Activated CD8-positive, alpha-beta memory T cell treated with anti-CD3 and anti-CD28 coated beads, Interleukin-2, amount 50 U/mL, for 24 hours (primary cell): Measurements from ENCODE around the gene SCN8A.
"Not testable (repeated sequence)": the region's sequence is repeated elsewhere in the genome, so short reads cannot be mapped to it uniquely, and the experiment has no call there.

Experiments
- DNase-seq: peaks from one replicate; pipeline ENCODE4 v3.0.0-alpha.2; 2020; ENCODE audit errors: extremely low read depth

Gene SCN8A

DNA sequence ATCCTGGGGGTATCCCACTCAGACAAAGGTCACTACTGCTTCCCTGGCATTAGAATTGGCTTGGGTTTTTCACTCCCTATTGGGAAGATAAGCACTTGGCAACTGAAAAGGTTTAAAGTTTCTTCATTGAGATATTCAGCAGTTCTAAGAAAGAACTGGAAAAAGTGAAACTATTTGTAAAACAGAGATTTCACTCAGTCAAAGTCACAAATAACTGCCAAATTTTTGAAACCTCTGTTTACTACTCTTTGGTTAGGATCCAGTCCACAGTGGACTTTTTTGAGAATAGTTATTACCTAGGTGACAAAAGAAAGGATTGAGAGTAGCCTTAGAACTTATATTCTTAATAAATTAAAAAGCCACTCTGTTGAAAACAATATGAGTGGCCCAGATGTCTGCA, 172.7 kb downstream of the SCN8A start:
- no peak for DNase-seq

DNA sequence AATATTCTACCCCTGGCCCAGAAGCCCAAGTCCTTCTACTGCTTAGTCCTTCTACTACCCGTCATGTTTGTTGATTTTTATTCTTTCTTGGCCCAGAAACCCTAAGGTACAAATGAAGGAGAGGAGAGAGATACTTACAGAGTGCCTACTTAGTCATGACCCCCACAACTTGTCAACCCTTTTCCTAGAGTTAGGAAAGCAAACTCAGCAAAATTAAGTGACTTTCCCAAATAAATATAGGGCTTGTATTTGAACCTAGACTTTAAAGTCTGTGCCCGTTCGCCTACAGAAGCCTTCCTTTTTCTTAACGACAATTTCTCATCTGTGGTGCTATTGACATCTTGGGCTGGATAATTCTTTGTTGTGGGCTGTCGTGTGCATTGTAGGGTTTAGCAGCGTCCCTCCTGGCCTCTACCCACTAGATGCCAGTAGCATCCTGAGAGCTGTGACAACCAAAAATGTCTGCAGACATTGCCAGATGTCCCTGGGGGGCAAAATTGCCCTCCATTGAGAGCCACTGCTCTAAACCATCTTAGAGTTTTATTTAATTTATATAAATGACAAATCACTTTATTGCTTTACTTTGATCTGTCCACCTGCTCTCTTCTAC, 175.1 kb downstream of the SCN8A start:
- no peak for DNase-seq

- no peak for DNase-seq
Observed at GRCh38 chr12:51771008-51771407, 180.0 kb downstream of the SCN8A start.

GRCh38 chr12:51773145-51773869, 182.3 kb downstream of the SCN8A start:
- no peak for DNase-seq

GRCh38 chr12:51774933-51775332, 183.9 kb downstream of the SCN8A start:
- no peak for DNase-seq

DNA sequence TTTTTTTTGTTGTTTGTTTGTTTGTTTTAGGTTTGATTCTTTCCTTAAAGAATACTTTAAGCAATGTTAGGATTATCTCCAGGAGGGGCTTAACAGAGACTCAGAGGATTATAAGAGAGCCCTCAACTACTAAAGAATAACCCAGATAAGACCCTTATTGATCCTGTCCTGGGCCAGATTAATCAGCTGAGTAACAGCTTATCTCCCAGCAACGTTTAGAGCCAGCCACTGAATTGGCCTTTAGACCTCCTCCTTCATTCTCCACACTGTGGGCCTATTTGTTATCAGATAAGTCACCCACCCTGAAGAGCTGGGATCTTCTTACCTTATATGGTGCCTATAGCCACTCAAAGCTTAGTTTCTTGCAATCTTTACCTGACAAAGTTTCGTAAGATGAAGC, 186.4 kb downstream of the SCN8A start:
- no peak for DNase-seq

- DNase-seq = no peak
Observed at GRCh38 chr12:51777973-51778372, 186.9 kb downstream of the SCN8A start.

DNA sequence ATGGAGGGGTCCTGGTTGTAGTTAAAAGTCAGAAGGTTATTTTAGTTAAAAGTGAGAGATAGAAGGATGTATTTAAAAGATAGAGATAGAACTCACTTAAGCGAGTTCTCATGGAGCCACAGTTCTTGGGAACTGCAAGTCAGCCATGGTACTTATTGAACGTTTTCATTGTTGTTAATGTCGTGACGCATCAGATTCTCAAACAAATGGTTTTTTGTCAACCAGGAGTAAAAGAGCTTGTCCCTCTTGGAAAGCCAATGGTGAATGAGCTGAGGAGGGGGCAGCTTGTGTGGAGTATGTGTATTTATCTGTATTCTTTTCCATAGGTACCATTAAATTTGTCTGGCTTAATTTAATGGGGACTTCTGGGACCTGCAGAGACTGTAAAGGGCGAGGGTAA, 188.8 kb downstream of the SCN8A start:
- no peak for DNase-seq

GRCh38 chr12:51784688-51785087, 193.7 kb downstream of the SCN8A start:
- no peak for DNase-seq

DNA sequence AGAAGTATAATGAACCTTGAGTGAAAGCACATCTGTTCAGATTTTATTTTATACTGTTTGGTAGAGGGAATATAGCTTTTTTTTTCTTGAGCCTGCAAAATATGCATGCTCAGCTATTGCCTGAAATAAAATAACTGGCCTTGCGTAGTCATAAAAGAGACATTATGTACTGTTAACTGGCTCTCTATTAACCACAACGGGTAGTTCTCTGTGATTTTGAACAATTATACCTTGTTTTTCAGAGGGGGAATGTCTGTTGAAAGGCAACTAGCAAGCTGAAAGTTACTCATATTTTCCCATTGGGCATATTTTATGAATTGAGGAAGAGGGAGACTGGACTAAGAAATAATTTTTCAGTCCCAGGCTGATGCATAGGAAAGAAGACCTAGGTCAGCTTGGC, 194.9 kb downstream of the SCN8A start:
- no peak for DNase-seq

- no peak for DNase-seq
Observed at GRCh38 chr12:51788876-51789275, 197.8 kb downstream of the SCN8A start.

DNA sequence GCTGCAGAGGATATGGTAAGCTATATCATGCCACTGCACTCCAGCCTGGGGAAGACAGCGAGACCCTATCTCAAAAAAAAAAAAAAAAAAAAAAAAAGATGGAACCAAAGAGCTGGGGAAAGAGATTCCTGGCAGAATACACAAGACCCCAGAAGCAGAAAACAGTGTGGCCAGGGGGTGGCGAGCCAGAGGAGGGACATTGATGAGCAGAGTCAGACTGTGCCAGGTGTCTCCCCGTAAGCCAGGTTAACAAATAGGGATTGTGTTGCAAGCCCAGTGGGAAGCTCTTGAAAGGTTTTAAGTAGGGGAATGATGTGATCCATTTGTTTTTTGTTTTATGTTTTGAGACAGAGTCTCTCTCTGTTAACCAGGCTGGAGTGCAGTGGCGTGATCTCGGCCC, 201.4 kb downstream of the SCN8A start:
- DNase-seq = no peak

DNA sequence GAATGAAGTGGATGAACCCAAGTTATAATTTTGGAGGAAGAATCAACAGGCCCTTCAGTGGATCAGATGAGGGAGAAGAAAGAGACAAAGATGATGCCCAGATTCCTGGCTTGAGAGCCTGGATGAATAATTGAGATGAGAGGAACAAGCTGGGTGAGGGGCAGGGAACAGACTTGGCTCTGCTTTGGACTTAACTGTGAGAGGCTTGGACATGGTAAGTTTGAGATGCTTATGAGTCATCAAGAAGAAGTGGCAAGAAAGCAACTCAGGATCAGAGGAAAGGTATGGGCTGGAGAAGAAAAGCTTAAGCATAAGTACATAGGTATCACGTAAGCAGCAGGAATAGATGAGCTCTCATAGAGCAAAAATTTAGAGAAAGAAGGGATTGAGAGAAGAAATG, 202.2 kb downstream of the SCN8A start:
- no peak for DNase-seq

- DNase-seq = no peak
Observed at GRCh38 chr12:51797301-51797700, 206.3 kb downstream of the SCN8A start.

DNA sequence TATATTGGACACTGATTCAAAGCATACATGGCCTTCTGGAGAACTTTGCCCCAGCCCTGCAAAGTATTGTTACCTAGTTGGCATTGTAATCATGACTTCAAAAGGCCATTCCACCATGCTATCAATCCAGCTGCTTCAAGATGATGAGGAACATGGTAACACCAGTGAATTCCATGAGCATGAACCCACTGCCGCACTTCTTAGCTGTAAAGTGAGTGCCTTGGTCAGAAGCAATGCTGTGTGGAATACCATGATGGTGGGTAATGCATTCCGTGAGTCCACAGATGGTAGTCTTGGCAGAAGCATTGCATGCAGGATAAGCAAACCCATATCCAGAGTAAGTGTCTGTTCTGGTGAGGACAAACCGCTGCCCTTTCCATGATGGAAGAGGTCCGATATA, 207.0 kb downstream of the SCN8A start:
- not testable (repeated sequence) for DNase-seq

DNA sequence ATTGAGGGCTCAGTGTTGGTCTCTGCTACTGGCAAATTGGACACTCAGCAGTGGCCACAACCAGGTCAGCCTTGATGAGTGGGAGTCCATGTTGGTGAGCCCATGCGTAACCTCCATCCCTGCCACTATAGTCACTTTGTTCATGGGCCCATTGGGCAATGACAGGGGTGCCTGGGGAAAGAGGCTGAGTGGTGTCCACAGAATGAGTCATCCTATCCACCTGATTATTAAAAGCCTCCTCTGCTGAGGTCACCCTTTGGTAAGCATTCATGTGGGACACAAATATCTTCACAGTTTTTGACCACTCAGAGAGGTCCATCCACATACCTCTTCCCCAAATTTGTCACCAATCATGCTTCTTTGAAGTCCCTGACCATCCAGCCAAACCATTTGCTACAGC, 207.5 kb downstream of the SCN8A start:
- no peak for DNase-seq

DNA sequence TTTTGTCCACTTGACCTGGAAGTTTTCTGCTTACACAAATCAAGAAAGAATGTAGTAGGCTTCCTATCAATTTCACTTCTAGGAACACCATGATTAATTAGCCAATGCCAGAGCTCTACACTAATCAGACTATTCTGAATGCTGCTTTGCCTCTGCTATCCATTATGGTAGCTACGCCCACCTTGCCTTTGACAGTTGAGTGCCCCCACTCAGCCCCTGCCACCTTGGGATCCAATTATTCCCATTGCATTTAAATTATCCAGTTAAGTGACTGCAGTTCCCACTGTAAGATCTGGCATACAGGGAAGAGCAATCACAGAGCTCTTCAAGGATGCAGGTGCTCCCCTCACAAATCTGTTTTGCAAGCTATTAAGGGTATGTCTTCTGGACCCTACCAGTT, 210.0 kb downstream of the SCN8A start:
- DNase-seq = no peak

- DNase-seq = no peak
Observed at GRCh38 chr12:51806896-51807295, 215.9 kb downstream of the SCN8A start.

- no peak for DNase-seq
Observed at GRCh38 chr12:51809193-51809592, 218.2 kb downstream of the SCN8A start.

- no peak for DNase-seq
Observed at GRCh38 chr12:51811203-51812202, 220.5 kb downstream of the SCN8A start.

DNA sequence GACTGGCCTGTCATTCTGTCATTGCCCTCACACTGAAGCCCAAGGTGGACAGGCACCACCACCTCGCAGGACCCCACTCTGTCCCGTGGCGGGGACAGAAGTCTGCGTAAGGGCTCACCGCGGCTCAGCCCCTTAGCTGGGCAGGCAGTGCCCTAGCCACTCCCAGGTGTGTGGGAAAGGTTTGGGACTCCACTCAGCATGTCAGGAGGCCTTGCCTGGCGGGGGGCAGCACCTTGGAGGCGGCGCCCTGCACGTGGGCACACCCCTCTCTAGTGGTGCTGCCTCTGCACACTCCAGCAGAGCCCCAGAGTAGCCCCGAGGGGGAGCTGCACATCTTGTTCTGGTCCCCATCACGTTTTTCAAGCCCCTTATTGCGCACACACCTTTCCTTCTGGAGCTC, 221.8 kb downstream of the SCN8A start:
- DNase-seq = no peak

DNA sequence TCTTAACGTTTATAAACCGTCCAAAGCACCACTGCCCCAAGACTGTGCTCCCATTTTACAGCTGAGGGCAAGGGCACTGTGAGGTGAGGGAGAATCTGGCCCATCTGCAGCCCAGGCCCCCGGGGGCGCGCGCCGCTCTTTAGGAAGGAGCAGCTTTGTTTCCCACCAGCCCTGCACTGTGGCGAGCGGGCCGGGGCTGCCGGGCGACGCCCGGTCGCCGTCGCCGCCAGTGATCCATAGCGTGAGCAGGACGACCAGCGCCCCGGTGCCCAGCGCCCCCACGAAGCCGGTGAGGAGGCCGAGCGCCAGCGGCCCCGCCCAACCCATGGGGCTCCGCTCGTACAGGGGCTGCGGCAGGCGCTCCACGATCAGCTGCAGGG, 222.9 kb downstream of the SCN8A start:
- no peak for DNase-seq
